Measurements from ENCODE around the gene SYNRG.
A peak's percentile ranks its signal among the peaks of the same experiment; 100 is the strongest.

The SYNRG gene

GRCh38 chr17:37475731-37476420 lies 133.3 kb downstream of the SYNRG start:
- DNase-seq, result peak; percentile 52

GRCh38 chr17:37470181-37470580 lies 139.0 kb downstream of the SYNRG start:
- DNase-seq, result peak; percentile 21

DNA sequence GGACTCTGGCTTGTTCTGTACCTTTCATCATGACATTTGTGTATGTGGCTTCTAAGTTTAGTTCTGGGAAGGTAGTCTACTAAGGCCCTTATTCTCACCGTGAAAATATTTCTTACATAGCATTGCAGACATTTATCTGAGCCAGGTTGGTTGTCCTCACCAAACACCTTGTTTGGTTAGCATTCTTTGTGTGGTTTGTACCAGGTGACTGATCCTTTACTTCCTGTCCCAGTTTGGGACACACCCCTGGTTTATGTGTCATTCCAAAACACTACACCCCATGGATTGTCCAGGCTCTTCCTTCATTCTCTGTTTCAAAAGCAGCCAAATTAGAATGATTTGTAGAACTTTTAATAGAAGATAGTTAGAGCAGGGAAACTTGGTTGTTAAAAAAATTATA lies 142.7 kb downstream of the SYNRG start:
- no peak for DNase-seq

- no peak for DNase-seq
Observed at GRCh38 chr17:37465069-37465616, 144.1 kb downstream of the SYNRG start.

Data from hematopoietic multipotent progenitor cell treated with erythropoietin and hydrocortisone succinate and interleukin-3 and kit ligand, for 4 days (in vitro differentiated cells).